SHP77 (cell line): ENCODE measurements around the gene ISOC1.

ENCODE experiments used
- DNase-seq, 2 experiments: peaks; one replicate each; lab custom pipeline; 2025; lab: John Stamatoyannopoulos, UW

Gene ISOC1

DNA sequence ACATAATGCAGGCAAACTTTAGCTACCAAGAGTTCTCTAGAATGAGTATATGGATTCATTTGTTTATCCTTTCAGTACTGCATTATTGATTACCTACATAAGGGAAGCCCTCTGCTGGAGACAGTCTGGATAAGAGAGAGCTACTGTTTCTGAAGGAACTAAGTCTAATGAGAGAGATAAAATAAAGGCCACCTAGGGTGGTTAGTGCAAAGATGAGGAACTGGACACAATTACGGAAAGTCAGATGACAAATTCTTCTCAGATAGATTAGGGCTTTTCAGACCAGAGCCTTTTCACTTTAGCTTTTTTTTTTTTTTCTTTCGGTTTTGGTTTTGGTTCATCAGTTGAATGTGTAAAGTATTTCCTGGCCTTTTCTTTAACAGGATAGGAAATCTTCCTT, 31.3 kb downstream of the ISOC1 start:
- DNase-seq = no peak

DNA sequence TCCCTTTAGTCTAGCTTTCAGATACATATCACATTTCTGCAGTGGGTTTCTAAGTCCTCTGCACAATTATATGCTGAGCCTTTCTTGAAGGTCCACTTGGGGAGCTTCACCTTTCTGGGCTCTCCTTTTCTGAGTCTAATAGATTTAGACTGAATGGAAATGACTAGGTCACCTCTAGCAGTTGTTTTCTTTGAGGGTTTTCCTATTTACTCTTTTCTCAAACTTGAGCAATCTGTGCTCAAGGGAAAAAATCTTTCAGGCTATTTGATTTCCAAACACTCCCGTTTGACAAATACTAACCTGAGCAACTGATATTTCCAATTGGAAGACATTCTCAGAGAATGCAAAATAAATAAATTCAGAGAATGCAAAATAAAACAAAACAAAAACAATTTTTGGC, 39.0 kb downstream of the ISOC1 start:
- DNase-seq = no peak

DNA sequence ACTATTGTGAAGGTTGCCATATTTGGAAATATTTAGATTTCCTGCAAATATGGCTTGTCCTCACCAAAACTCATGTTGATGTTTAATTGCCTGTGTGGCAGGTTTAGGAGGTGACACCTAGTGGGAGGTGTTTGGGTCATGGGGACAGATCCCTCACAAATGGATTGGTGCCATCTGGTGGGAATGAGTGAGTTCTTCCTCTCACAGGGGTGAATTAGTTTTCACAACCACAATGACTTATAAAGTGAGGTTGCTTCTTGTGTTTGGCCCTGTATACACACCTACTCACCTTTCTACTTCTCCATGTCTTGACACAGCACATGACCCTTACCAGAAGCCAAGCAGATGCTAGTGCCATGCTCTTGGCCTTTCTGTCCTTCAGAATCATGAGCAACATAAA, 41.1 kb downstream of the ISOC1 start:
- DNase-seq = no peak

DNA sequence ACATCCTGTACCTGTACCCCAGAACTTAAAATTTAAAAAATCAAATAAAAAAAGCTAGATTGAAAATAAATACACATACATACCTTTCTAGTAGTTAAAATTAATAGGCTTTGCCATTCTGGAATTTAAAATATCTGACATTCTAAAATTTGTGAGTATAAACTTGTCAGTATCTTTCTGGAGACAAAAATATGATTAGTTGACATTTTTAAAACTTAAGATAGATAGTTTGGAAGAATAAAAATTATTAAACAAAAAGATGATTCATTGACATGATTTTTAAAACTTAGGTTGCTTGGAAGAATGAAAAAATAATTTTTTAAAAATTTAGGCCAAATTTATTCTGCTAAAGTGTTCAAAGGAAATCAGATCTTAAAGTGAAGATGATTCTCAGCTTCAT, 43.1 kb downstream of the ISOC1 start:
- no peak for DNase-seq

DNA sequence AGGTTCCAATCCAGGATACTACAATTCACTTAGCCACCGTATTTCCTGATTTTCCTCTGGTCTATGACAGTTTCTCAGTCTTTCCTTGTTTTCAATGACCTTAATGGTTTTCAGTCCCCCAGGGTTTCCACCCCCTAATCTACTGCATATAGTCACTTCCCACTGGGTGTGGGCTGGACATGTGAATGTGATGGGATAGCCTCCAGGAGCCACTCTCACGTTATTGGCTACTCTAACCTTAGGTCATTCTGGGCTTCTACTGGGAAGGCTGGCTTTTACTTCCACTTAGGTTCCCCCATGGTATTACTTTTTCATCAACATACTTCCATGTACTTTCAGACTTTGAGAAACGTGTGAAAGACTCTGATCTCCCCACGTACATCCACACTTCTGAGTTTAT, 46.5 kb downstream of the ISOC1 start:
- no peak for DNase-seq

DNA sequence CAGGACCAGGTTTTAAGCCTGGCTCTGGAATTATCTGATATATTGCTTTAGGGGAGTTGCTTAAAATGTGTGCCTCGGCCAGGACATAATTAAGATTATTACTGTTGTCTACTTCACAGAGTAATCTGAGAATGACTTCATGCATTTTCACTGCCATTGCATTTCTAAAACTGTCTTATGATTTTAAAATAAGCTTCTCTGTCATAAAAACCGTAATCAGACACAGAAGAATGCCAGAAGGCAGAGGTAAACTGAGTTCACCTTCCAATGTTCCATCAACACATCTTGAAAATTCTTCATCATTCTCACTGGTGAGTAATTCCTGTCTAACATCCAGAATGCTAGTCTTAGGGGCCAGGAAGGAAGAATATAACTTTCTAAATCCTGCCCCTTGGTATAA, 47.1 kb downstream of the ISOC1 start:
- DNase-seq = no peak

DNA sequence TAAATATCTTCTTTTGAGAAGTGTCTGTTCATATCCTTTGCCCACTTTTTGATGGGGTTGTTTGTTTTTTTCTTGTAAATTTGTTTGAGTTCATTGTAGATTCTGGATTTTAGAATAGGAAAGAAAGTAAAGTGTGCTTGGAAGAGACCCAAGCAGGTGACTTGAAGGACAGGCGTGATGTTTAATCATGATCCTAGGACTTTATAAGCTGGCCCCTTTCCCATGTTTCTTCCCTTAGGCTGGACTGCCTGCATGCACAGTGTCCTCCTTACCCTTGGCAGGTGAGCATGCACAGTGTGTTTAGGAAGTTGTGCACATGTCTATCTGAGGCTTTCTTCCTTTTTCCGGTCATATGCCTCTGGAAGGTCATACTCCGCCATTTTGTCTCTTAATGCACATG, 61.3 kb downstream of the ISOC1 start:
- no peak for DNase-seq

DNA sequence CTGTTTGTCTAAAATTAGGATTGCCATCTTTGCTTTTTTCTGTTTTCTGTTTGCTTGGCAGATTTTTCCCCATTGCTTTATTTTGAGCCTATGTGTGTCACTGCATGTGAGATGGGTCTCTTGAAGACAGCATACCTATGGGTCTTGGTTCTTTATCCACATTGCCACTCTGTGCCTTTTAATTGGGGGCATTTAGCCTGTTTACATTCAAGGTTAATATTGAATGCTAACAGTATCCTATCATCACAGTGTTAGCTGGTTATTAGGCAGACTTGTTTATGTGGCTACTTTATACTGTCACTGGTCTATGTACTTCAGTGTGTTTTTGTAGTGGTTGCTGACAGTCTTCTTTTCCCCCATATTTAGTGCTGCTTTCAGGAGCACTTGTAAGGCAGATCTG, 67.3 kb downstream of the ISOC1 start:
- DNase-seq = no peak
